G401.6 (cell line): ENCODE measurements around the gene ME3.

Experiments used
- FAIRE-seq: peaks from 2 replicates; lab custom pipeline; 2012; peaks lifted over from hg19 to GRCh38; lab: Jason Lieb, UNC

The ME3 gene

GRCh38 chr11:86692317-86692716 is 19.9 kb upstream of the ME3 start:
- no peak for FAIRE-seq

- no peak for FAIRE-seq
These were observed 16.2 kb upstream of the ME3 start for GRCh38 chr11:86688398-86689179.

GRCh38 chr11:86687185-86687778 is 14.9 kb upstream of the ME3 start:
- FAIRE-seq, result no peak

- FAIRE-seq, result no peak
These were observed 14.1 kb upstream of the ME3 start for GRCh38 chr11:86686531-86686930.

- FAIRE-seq, result no peak
These were observed 9.0 kb upstream of the ME3 start for GRCh38 chr11:86681483-86681756.

- no peak for FAIRE-seq
These were observed 8.5 kb upstream of the ME3 start for GRCh38 chr11:86680716-86681482.

- no peak for FAIRE-seq
These were observed 6.4 kb upstream of the ME3 start for GRCh38 chr11:86678823-86679222.

GRCh38 chr11:86678296-86678695 is 5.9 kb upstream of the ME3 start:
- FAIRE-seq, result no peak

GRCh38 chr11:86676533-86677154 is 4.2 kb upstream of the ME3 start:
- FAIRE-seq, result no peak

- FAIRE-seq, result no peak
These were observed 3.6 kb upstream of the ME3 start for GRCh38 chr11:86676010-86676409.

GRCh38 chr11:86675017-86675416 is 2.6 kb upstream of the ME3 start:
- no peak for FAIRE-seq

- no peak for FAIRE-seq
These were observed 1.7 kb upstream of the ME3 start for GRCh38 chr11:86673872-86674750.

GRCh38 chr11:86673055-86673843 is 833 bp upstream of the ME3 start:
- no peak for FAIRE-seq

GRCh38 chr11:86671531-86672006 is 847 bp downstream of the ME3 start:
- FAIRE-seq, result no peak

- no peak for FAIRE-seq
These were observed 1.5 kb downstream of the ME3 start for GRCh38 chr11:86670911-86671310.

GRCh38 chr11:86670181-86670580 is 2.2 kb downstream of the ME3 start:
- no peak for FAIRE-seq

- FAIRE-seq, result no peak
These were observed 3.0 kb downstream of the ME3 start for GRCh38 chr11:86669424-86669823.

- no peak for FAIRE-seq
These were observed 3.5 kb downstream of the ME3 start for GRCh38 chr11:86668929-86669328.

- no peak for FAIRE-seq
These were observed 6.2 kb downstream of the ME3 start for GRCh38 chr11:86666193-86666592.

- no peak for FAIRE-seq
These were observed 7.5 kb downstream of the ME3 start for GRCh38 chr11:86664930-86665329.

GRCh38 chr11:86663761-86664160 is 8.7 kb downstream of the ME3 start:
- no peak for FAIRE-seq
